Panc1 (cell line): ENCODE results near the gene USP3.

Source experiments
- POLR2AphosphoS5 ChIP-seq: IDR thresholded peaks from 2 replicates; pipeline ENCODE4 v1.6.1; 2012; ENCODE audit warnings: mild to moderate bottlenecking, low read depth, low read length, moderate library complexity
- SIN3A ChIP-seq: IDR thresholded peaks from 2 replicates; pipeline ENCODE4 v1.6.1; 2012; ENCODE audit warnings: low read depth, mild to moderate bottlenecking, low read length, moderate library complexity, borderline replicate concordance; ENCODE audit not compliant: insufficient read depth
- TF ChIP-seq, protein P1 (sequence below): fragments of 450-650 bp; IDR thresholded peaks from 2 replicates; pipeline ENCODE4 v1.5.1; 2017; ENCODE audit warnings: mild to moderate bottlenecking
- TF ChIP-seq, protein P2 (sequence below), 2 experiments: IDR thresholded peaks; 2 replicates each; pipeline ENCODE4 v1.6.1; 2011 to 2012; ENCODE audit warnings: low read depth in 2 of 2, control low read depth in 1 of 2, low read length in 1 of 2, mild to moderate bottlenecking in 1 of 2, moderate library complexity in 1 of 2; ENCODE audit not compliant: insufficient read depth in 1 of 2

DNA sequence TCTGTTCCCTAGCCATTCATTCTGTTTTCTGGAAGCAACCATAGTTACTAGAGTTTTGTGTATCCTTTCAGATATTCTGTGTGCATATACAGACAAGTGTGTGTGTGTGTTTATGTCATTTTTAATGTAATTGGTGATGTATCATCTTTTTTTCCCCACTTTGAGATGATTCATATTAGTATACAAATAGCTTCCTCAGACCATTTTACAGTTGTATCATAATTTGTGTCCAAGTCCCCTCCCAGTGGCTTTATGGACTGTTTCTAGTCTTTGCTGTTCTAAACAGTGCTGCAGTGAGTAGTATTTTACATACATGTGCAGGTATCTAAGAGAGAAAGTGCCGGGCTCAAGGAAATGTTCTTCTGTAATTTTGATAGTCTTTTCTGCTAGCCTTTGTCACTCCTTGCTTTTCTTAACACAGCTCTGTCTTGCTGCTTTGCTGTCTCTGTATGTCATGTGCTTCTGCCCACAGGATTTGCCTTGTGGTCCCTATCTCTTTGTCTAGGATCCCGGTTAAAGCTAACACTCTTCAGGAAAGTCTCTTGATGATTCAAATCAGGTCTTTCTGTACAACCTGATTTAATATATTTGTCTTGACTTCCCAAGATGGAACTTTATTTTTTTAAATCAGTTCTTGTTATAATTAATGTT, 61.3 kb downstream of the USP3 start:
- TF ChIP-seq, protein P1, sequence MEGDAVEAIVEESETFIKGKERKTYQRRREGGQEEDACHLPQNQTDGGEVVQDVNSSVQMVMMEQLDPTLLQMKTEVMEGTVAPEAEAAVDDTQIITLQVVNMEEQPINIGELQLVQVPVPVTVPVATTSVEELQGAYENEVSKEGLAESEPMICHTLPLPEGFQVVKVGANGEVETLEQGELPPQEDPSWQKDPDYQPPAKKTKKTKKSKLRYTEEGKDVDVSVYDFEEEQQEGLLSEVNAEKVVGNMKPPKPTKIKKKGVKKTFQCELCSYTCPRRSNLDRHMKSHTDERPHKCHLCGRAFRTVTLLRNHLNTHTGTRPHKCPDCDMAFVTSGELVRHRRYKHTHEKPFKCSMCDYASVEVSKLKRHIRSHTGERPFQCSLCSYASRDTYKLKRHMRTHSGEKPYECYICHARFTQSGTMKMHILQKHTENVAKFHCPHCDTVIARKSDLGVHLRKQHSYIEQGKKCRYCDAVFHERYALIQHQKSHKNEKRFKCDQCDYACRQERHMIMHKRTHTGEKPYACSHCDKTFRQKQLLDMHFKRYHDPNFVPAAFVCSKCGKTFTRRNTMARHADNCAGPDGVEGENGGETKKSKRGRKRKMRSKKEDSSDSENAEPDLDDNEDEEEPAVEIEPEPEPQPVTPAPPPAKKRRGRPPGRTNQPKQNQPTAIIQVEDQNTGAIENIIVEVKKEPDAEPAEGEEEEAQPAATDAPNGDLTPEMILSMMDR, result no peak
- TF ChIP-seq POLR2AphosphoS5, result no peak
- TF ChIP-seq, protein P2, sequence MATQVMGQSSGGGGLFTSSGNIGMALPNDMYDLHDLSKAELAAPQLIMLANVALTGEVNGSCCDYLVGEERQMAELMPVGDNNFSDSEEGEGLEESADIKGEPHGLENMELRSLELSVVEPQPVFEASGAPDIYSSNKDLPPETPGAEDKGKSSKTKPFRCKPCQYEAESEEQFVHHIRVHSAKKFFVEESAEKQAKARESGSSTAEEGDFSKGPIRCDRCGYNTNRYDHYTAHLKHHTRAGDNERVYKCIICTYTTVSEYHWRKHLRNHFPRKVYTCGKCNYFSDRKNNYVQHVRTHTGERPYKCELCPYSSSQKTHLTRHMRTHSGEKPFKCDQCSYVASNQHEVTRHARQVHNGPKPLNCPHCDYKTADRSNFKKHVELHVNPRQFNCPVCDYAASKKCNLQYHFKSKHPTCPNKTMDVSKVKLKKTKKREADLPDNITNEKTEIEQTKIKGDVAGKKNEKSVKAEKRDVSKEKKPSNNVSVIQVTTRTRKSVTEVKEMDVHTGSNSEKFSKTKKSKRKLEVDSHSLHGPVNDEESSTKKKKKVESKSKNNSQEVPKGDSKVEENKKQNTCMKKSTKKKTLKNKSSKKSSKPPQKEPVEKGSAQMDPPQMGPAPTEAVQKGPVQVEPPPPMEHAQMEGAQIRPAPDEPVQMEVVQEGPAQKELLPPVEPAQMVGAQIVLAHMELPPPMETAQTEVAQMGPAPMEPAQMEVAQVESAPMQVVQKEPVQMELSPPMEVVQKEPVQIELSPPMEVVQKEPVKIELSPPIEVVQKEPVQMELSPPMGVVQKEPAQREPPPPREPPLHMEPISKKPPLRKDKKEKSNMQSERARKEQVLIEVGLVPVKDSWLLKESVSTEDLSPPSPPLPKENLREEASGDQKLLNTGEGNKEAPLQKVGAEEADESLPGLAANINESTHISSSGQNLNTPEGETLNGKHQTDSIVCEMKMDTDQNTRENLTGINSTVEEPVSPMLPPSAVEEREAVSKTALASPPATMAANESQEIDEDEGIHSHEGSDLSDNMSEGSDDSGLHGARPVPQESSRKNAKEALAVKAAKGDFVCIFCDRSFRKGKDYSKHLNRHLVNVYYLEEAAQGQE (IDR thresholded peaks at IDR 0.05; ENCODE audit: insufficient read depth in 1 of 2, low read depth in 2 of 2, low read length in 1 of 2), result no peak
- TF ChIP-seq SIN3A, result no peak
